ENCODE data around the gene APC.
"Not testable (repeated sequence)": the region's sequence is repeated elsewhere in the genome, so short reads cannot be mapped to it uniquely, and the experiment has no call there.

The APC gene

GRCh38 chr5:112716895-112717294, 20.8 kb upstream of the APC start:
- not testable (repeated sequence) for DNase-seq (ENCODE audit: low spot score)

DNA sequence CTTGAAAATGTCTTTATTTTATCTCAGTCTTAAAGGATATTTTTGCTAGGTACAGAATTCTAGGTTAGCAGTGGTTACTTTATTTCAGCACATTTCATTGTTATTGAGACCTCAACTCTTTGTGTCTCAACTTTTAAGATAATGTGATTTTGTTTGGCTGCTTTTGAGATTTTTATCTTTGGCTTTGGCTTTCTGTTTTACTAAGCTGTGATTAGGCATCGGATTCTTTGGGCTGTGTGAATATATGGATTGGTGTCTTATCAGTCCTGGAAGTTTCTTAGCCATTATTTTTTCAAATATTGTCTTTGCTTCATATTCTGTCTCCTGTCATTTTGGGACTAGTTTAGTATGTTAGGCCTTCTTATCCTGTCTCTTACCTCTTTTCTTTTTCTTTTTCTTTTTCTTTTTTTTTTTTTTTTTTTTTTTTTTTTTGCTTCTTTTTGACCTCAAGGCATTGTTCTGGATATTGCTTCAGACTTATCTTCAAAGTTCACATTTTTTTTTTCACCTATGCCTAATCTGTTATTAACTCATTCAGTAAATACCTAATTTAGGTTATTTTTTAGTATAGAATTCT, 20.1 kb upstream of the APC start:
- DNase-seq (ENCODE audit: low spot score): no peak

- no peak for DNase-seq (ENCODE audit: low spot score)
Measured at GRCh38 chr5:112718344-112718743, 19.3 kb upstream of the APC start.

DNA sequence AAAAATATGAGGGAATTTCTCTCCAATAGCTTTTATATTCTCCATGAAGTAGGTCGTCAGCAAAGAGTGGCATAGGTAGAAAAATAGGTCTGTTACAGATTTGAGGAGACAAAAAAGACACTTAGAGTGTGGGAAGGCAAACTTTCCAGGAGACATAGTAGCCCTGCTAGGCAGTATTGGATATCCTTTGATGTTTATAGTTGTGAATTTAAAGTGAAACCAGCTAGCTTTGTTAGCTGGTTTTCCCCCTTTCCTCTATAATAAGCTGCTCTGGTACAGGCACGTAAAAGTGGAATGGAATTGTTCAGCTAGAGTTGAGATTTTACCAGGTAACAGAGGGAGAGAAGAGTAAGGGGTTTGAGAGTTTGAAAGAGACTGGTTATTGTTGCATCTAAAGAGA, 17.1 kb upstream of the APC start:
- no peak for DNase-seq (ENCODE audit: low spot score)

DNA sequence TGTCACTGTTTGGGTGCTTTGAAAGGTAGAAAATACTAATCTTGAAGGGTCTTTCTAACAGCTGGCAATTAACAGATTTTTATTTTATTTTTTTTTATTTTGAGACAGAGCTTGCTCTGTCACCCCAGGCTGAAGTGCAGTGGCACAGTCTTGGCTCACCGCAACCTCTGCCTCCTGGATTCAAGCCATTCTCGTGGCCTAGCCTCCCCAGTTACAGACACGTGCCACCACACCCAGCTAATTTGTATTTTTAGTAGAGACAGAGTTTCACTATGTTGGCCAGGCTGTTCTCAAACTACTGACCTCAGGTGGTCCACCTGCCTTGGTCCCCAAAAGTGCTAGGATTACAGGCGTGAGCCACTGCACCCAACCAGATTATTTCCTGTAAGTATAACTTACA, 12.8 kb upstream of the APC start:
- DNase-seq (ENCODE audit: low spot score): no peak

- DNase-seq (ENCODE audit: low spot score): no peak
Measured at GRCh38 chr5:112729630-112730029, 8.1 kb upstream of the APC start.

- peak; percentile 33 for DNase-seq (ENCODE audit: low spot score)
Measured at GRCh38 chr5:112732131-112732530, 5.6 kb upstream of the APC start.

DNA sequence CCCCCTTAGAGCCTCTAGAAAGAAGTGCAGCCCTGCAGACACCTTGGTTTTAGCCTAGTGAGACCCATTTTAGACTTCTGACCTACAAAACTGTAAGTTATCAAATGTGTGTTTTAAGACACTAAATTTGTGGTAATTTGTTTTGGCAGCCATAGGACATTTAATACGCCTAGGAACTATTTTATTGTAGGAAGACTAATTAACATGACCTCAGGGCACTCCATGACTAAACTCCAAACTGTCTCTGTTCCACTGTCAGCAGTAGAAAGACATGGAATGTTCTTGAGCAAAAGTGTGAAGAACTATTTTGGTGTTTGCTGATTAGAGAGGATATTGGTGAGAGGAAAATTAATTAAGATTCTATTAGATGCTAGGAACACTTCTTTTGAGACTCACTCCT, 4.1 kb upstream of the APC start:
- no peak for DNase-seq (ENCODE audit: low spot score)

GRCh38 chr5:112734597-112734996, 3.1 kb upstream of the APC start:
- no peak for DNase-seq (ENCODE audit: low spot score)

DNA sequence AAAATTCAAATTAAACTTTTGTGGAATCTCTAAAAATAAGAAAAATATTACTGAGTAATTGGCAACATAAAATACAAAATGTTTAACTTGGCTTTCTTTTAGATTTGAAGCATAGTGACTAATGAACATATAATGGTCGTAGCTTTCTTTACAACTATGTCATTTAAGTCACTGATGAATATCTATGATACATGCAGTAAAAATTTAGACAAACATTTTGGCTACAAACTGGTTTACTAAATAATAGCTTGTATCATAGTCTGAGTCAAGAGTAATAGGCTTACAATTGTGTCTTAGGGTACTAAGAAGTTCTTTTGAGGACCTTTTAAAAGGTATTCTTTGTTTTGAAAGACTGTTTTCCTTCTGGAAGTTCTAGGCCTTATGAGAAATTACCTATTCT, 2.0 kb upstream of the APC start:
- DNase-seq (ENCODE audit: low spot score): no peak

DNA sequence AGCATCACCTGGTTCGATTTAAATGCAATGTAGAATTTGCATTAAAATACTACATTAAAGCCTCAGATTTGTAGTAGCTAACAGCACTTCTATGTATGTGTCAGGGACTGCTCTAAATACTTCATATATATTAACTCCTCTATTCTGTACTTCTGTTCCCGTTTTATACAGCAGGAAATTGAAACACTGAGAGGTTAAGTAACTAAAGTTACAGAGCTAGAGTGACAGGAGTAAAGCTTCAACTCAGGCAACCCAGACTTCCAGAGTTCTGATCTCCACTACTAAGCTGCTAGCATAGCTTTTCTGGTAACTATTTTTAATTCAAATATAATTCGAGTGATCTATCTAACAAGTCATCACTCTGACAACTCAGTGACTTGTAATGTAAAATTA, 619 bp upstream of the APC start:
- no peak for DNase-seq (ENCODE audit: low spot score)

DNA sequence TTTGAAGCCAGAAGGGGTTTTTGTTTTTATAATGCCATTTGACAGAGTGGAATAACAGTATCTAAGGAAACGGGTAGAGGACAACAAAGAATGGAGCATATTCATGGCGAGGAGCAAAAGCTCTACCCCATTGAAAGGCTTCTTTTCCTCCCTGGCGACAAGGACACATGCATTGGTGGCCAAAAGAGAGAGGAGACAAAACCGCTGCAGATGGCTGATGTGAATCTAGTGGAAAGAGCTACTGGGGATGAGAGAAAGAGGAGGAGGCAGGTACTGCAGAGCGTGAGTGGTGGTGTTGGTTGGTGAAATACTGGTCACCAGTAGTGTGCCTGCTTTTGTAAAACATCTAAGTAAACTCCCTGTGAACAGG, 491 bp downstream of the APC start:
- DNase-seq (ENCODE audit: low spot score): no peak

- peak; percentile 85 for DNase-seq (ENCODE audit: low spot score)
Measured at GRCh38 chr5:112742424-112742823, 4.7 kb downstream of the APC start.

DNA sequence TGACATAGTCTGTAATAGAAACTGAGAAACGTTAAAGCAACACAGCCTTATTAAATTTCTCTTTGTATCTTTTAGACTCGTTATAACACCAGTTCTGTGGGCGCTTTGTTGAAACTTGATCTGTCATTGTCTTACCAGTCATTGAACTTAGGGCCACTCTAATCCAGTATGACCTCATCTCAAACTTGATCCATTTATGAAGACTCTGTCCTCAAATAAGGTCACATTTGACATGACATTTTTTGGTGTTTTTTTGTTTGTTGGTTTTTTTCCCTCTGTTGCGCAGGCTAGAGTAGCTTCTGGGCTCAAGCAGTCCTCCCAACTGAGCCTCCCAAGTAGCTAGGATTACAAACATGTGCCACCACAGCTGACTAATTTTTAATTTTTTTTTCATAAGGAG, 5.9 kb downstream of the APC start:
- no peak for DNase-seq (ENCODE audit: low spot score)

DNA sequence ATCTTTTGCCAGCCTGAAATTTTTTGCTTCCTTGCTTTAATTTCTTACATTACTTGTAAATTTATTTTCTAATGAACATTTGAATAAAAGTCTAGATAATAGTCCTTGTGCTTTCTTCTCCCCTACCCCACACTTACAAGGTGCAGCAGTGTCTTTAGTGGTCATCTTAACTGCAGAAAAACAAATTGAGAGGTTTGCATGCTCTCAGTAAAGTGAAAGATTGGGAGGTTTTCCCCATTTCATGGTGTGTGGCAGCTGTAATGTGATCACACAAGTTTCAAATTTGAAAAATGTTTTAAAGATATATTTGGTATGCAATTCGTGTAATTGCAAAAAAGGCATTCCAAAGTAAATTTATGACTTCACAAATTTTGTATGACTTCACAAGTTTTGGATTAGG, 14.7 kb downstream of the APC start:
- no peak for DNase-seq (ENCODE audit: low spot score)

GRCh38 chr5:112755703-112756102, 18.0 kb downstream of the APC start:
- no peak for DNase-seq (ENCODE audit: low spot score)

DNA sequence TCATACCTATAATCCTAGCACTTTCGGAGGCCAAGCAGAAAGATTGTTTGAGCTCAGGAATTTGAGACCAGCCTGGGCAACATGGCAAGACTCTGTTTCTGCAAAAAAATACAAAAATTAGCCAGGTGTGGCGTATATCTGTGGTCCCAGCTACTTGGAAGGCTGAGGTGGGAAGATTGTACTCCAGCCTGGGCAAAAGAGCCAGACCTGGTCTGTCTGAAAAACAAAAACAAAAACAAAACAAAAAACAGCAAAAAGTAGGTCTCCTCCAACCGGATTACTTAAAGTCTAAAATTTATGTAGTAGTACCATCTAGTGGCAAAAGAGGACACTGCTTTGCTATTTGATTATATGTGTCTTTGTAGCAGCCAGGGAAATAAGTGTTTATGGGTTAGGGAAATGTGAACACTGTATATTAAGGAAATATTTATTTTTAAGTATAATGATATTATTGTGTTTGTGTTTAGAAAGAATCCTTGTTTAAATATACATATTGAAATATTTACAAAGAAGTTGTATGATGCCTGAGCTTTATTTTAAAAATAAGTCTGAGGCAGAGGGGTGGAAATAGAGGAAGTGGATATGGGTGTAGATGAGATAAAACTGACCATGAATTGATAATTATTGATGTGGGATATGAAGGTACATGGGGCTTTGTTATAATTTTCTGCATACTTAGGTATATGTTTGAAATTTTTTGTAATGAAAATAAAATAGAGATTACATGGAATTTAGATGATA, 20.0 kb downstream of the APC start:
- DNase-seq (ENCODE audit: low spot score): peak; percentile 65

GRCh38 chr5:112758676-112759075, 21.0 kb downstream of the APC start:
- no peak for DNase-seq (ENCODE audit: low spot score)

DNA sequence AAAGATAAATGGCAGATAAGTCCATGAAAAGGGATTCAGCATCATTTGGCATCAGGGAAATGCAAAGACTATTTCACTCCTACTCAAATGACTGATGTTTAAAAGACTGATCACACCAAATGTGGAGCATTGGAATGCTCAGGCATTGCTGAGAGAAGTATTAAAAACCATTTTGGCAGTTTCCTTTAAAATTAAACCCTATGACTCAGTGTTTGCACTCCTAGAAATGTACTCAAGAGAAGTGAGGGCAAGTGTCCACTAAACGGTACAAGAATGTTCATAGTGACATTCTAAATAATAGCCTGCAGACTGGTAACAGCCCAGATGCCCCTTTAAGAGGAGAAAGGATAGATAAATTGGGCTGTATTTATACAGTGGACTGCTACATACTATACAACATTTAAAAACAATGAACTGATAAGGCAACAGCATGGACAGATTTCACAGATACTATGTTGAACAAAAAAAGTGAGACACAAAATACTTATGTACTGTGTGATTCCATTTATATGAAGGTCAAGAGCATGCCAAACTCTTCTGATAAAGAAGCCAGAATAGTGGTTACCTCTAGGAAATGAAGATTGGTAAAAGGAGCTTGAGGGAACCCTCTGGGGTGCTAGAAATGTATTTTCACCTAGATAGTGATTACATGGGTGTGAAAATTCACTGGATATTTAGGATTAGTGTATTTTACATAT, 24.6 kb downstream of the APC start:
- DNase-seq (ENCODE audit: low spot score): no peak

- DNase-seq (ENCODE audit: low spot score): no peak
Measured at GRCh38 chr5:112763165-112763564, 25.5 kb downstream of the APC start.

- no peak for DNase-seq (ENCODE audit: low spot score)
Measured at GRCh38 chr5:112772124-112772523, 34.4 kb downstream of the APC start.

DNA sequence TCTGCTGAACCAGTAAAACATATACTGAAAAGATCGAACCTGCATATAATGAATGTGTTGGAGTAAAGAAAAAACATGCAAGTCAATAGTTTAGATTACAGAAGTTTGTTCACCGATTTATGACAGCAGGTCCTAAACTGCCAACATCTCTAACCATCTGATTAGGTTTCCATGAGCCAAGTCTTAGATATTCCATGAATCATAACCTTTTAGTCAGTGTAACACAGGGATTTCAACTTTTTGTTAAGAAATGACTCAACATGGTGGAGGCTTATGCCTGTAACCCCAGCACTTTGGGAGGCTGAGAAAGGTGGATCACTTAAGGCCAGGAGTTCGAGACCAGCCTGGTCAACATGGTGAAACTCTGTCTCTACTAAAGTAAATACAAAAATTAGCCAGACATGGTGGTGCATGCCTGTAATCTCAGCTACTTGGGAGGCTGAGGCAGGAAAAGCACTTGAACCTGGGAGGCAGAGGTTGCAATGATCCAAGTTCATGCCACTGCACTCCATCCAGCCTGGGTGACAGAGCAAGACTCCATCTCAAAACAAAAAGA, 38.7 kb downstream of the APC start:
- DNase-seq (ENCODE audit: low spot score): no peak

DNA sequence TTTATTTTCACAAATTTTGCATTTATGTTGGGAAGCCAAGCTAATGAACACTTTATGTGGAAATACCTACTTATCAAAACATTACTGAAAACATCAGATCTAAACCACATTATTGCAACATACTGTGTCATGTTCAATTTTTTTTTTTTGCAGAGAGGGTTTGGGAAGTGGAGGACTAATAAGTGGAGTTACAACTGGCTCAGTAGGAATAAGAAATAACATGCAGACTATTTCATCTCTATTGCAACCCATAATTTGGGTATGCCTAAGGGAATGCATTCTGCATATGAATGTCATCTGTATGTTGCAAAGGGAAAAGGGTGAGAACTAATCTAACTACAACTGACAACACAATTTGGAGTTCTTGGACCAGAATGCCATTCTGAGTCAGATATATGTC, 41.8 kb downstream of the APC start:
- DNase-seq (ENCODE audit: low spot score): no peak

Measured in putamen (tissue), 1 donor.